ENCODE data around the gene CPNE5. TPM values are rescaled to one million over a fixed set of nuclear protein-coding genes. Genes with fewer than 3 reads are reported as not detected.

Gene CPNE5
- total RNA-seq, 4 donors from 2014 or later: 0.39 to 3.0 (median 1.4) TPM

GRCh38 chr6:36742146-36742545 lies 97.1 kb downstream of the CPNE5 start:
- Histone ChIP-seq H3K36me3 (no peaks in the 10 kb centered on the region), H3K4me3 (no peak overlapping the region), H3K9me3 (no peaks in the 10 kb centered on the region), H3K4me1 (peaks cover 0 to 7% (median 0%) of the 10 kb centered on the region in 4 donors), H3K27me3 (no peaks in the 10 kb centered on the region), H3K27ac (no peak overlapping the region)
- TF ChIP-seq POLR2A (IDR thresholded peaks at IDR 0.05) (no peak), EP300 (IDR thresholded peaks at IDR 0.05) (no peak), CTCF (IDR thresholded peaks at IDR 0.05) (no peak)
- WGBS, 2 donors: 92 to 95% methylated on average over 17 to 18 of the region's 19 CpGs
- DNase-seq (ENCODE audit: low spot score in 2 of 2): no peak

- 80 to 87% methylated on average over 10 to 11 of the region's 11 CpGs for WGBS, 2 donors
- no peak overlapping the region for H3K4me3 ChIP-seq
- no peak for TF ChIP-seq EP300 (IDR thresholded peaks at IDR 0.05)
- no peak overlapping the region for H3K27ac ChIP-seq
- H3K9me3 ChIP-seq: no peaks in the 10 kb centered on the region
- H3K36me3 ChIP-seq: no peaks in the 10 kb centered on the region
- H3K4me1 ChIP-seq: peaks cover 0 to 10% (median 2%) of the 10 kb centered on the region in 4 donors
- H3K27me3 ChIP-seq: no peaks in the 10 kb centered on the region
- no peak for DNase-seq (ENCODE audit: low spot score in 2 of 2)
Measured at GRCh38 chr6:36740818-36741179, 98.4 kb downstream of the CPNE5 start.

GRCh38 chr6:36739947-36740817 lies 99.1 kb downstream of the CPNE5 start:
- Histone ChIP-seq H3K4me1 (peaks cover 0 to 14% (median 5%) of the 10 kb centered on the region in 4 donors), H3K36me3 (no peaks in the 10 kb centered on the region), H3K27me3 (no peaks in the 10 kb centered on the region), H3K9me3 (no peaks in the 10 kb centered on the region), H3K4me3 (no peak overlapping the region), H3K27ac (no peak overlapping the region)
- WGBS, 2 donors: 66% methylated on average over 13 of the region's 13 CpGs
- no peak for DNase-seq (ENCODE audit: low spot score in 2 of 2)
- TF ChIP-seq POLR2A (IDR thresholded peaks at IDR 0.05) (no peak), EP300 (IDR thresholded peaks at IDR 0.05) (no peak), CTCF (IDR thresholded peaks at IDR 0.05) (no peak)

- no peaks in the 10 kb centered on the region for H3K36me3 ChIP-seq
- TF ChIP-seq POLR2A (IDR thresholded peaks at IDR 0.05): no peak
- no peak for TF ChIP-seq EP300 (IDR thresholded peaks at IDR 0.05)
- TF ChIP-seq CTCF (IDR thresholded peaks at IDR 0.05): no peak
- WGBS, 2 donors: 96 to 97% methylated on average over 1 of the region's 1 CpG
- H3K27me3 ChIP-seq: no peaks in the 10 kb centered on the region
- no peak overlapping the region for H3K4me3 ChIP-seq
- H3K27ac ChIP-seq: no peak overlapping the region
- no peaks in the 10 kb centered on the region for H3K9me3 ChIP-seq
- no peak for DNase-seq (ENCODE audit: low spot score in 2 of 2)
- peaks cover 0 to 20% (median 10%) of the 10 kb centered on the region in 4 donors for H3K4me1 ChIP-seq
Measured at GRCh38 chr6:36738108-36738507, 101.1 kb downstream of the CPNE5 start.

GRCh38 chr6:36737043-36737785 lies 102.0 kb downstream of the CPNE5 start:
- no peaks in the 10 kb centered on the region for H3K9me3 ChIP-seq
- H3K36me3 ChIP-seq: no peaks in the 10 kb centered on the region
- WGBS, 2 donors: 86 to 91% methylated on average over 12 to 13 of the region's 14 CpGs
- DNase-seq (ENCODE audit: low spot score in 2 of 2): no peak
- H3K4me1 ChIP-seq: peaks cover 0 to 20% (median 10%) of the 10 kb centered on the region in 4 donors
- no peak overlapping the region for H3K4me3 ChIP-seq
- no peak overlapping the region for H3K27ac ChIP-seq
- TF ChIP-seq CTCF (IDR thresholded peaks at IDR 0.05): no peak
- no peak for TF ChIP-seq POLR2A (IDR thresholded peaks at IDR 0.05)
- TF ChIP-seq EP300 (IDR thresholded peaks at IDR 0.05): no peak
- no peaks in the 10 kb centered on the region for H3K27me3 ChIP-seq
